HUES48 (cell line): ENCODE measurements around the gene LOC128125822.
"Not testable (repeated sequence)": the region's sequence is repeated elsewhere in the genome, so short reads cannot be mapped to it uniquely, and the experiment has no call there.

Source experiments
- H3K27ac ChIP-seq: one replicate; pipeline ENCODE4 v1.7.0; 2013; ENCODE audit warnings: low read depth, low read length, inconsistent platforms
- H3K27me3 ChIP-seq: 2 replicates; pipeline ENCODE4 v1.6.1; 2013; ENCODE audit warnings: mild to moderate bottlenecking, low read length; ENCODE audit not compliant: control insufficient read depth, insufficient read depth
- H3K36me3 ChIP-seq: 2 replicates; pipeline ENCODE4 v1.6.1; 2013; ENCODE audit warnings: low read length; ENCODE audit not compliant: control insufficient read depth, insufficient read depth
- H3K4me1 ChIP-seq: 2 replicates; pipeline ENCODE4 v1.6.1; 2013; ENCODE audit warnings: mild to moderate bottlenecking, low read length; ENCODE audit not compliant: control insufficient read depth, insufficient read depth
- H3K4me3 ChIP-seq: 2 replicates; pipeline ENCODE4 v1.5.1; 2013; ENCODE audit warnings: mild to moderate bottlenecking, low read depth, low read length
- H3K9ac ChIP-seq: 2 replicates; pipeline ENCODE4 v1.6.1; 2013; ENCODE audit warnings: mild to moderate bottlenecking, low read depth, low read length, moderate library complexity
- H3K9me3 ChIP-seq: 2 replicates; pipeline ENCODE4 v1.6.1; 2013; ENCODE audit warnings: low read length; ENCODE audit not compliant: control insufficient read depth, insufficient read depth

The LOC128125822 gene

DNA sequence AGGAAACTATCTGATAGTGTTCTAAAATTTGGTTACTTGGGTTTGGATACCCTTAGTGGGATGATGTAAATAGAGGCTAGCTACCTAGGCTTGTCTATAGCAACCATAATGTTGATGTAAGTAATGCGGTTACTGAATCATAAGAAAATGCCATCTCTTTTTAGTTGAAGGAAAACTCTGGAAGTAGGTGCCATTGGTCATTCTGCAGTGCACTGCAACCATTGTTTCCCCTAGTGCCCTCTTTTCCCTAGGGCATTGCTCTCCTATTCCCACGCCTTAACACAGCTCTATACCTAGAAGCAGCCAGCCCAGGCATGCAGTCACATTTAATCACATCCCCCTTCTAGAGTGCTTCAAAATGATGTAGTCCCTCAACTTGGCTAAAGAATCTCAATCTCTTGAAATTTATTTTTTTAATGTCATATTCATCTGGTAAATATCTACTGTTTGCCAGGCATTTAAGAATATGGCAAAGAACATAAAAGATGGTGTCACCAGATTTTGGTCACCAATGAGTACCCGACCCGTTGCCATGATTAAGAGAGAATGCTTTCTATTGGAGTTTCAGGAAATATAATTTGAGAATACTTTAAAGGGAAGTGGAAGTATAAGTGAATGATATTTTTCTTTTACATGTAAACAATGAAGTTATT, 10.4 kb downstream of the LOC128125822 start:
- no peak overlapping the region for H3K27ac ChIP-seq
- peaks cover 54% of the 10 kb centered on the region for H3K36me3 ChIP-seq
- H3K9ac ChIP-seq: no peak overlapping the region
- H3K9me3 ChIP-seq: no peaks in the 10 kb centered on the region
- no peaks in the 10 kb centered on the region for H3K27me3 ChIP-seq
- no peak overlapping the region for H3K4me3 ChIP-seq
- H3K4me1 ChIP-seq: no peaks in the 10 kb centered on the region

DNA sequence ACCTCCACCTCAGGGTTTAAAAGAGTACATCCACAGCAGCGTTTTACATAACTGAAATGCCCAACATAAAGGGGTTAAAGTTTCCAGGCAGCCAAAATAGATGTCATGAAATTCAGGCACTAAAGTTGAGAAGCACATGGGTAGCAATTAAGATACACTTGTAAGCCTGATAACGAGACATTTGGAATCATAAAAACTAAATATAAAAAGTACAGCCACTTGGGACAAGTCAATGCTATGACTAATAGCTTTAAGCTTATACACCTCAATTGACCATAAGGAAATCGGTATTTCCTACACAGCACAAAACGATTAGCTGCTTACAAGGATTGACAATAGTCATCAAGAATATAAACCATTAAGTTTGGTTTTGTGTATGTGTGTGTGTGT, 11.8 kb downstream of the LOC128125822 start:
- Histone ChIP-seq H3K9ac (no peak overlapping the region), H3K4me3 (no peak overlapping the region), H3K9me3 (no peaks in the 10 kb centered on the region), H3K27ac (no peak overlapping the region), H3K4me1 (no peaks in the 10 kb centered on the region), H3K36me3 (peaks cover 40% of the 10 kb centered on the region), H3K27me3 (no peaks in the 10 kb centered on the region)

- H3K27ac ChIP-seq: no peak overlapping the region
- H3K4me3 ChIP-seq: no peak overlapping the region
- H3K27me3 ChIP-seq: no peaks in the 10 kb centered on the region
- no peaks in the 10 kb centered on the region for H3K9me3 ChIP-seq
- H3K4me1 ChIP-seq: peaks cover 2% of the 10 kb centered on the region; the same call in 1 of the 2 replicates
- H3K9ac ChIP-seq: no peak overlapping the region
- H3K36me3 ChIP-seq: peaks cover 35% of the 10 kb centered on the region
Observed at GRCh38 chr6:63584566-63584965, 12.3 kb downstream of the LOC128125822 start.

GRCh38 chr6:63585652-63586051, 13.4 kb downstream of the LOC128125822 start:
- H3K27me3 ChIP-seq, H3K9ac ChIP-seq, H3K27ac ChIP-seq, H3K4me3 ChIP-seq, H3K9me3 ChIP-seq: not testable (repeated sequence)
- peaks cover 24% of the 10 kb centered on the region for H3K36me3 ChIP-seq
- peaks cover 13% of the 10 kb centered on the region for H3K4me1 ChIP-seq

DNA sequence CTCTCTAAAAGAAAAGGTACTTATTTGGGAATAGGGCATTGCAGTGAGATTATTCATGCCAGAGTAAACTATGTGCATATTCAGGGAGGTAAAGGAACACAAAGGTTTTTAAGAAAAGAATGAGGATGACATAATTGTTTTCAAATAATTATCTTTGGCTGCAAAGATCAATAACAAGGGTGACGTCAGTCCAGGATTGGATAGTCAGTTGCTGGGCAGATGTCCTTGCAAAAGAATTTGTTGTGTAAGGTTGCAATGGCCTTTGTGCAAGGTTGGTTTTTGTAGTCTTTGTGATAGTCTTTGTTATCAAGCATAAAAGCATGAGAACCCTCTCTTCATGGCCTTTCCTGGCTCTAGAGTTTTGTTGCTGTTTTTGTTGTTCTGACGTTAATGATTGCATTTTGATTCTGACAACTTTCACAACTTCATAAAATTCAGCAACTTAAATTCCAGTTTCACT, 17.7 kb downstream of the LOC128125822 start:
- Histone ChIP-seq H3K9me3 (no peaks in the 10 kb centered on the region), H3K27me3 (no peaks in the 10 kb centered on the region), H3K36me3 (no peaks in the 10 kb centered on the region), H3K4me3 (no peak overlapping the region), H3K4me1 (peaks cover 14% of the 10 kb centered on the region), H3K27ac (peak overlapping the region; percentile 63), H3K9ac (no peak overlapping the region; the same call in 1 of the 2 replicates)

DNA sequence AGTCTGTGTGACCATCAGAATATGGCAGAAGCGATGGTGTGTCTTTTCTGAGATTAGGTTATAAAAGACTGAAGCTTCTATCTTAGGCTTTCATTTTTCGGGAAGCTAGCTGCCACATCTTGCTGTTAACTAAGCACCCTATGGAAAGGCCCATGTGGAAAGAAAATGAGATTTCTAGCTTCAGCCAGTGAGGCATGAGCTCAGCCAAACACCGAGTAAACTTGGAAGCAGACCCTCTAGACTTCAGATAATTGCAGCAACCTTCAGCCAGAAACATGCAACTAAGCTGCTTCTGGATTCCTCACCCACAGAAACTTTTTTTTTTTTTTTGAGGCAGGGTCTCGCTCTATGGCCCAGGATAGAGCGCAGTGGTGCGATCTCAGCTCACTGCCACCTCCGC, 20.6 kb downstream of the LOC128125822 start:
- Histone ChIP-seq H3K9ac (no peak overlapping the region), H3K27me3 (no peaks in the 10 kb centered on the region), H3K4me1 (peaks cover 19% of the 10 kb centered on the region), H3K4me3 (no peak overlapping the region), H3K9me3 (no peaks in the 10 kb centered on the region), H3K27ac (no peak overlapping the region), H3K36me3 (no peaks in the 10 kb centered on the region)

DNA sequence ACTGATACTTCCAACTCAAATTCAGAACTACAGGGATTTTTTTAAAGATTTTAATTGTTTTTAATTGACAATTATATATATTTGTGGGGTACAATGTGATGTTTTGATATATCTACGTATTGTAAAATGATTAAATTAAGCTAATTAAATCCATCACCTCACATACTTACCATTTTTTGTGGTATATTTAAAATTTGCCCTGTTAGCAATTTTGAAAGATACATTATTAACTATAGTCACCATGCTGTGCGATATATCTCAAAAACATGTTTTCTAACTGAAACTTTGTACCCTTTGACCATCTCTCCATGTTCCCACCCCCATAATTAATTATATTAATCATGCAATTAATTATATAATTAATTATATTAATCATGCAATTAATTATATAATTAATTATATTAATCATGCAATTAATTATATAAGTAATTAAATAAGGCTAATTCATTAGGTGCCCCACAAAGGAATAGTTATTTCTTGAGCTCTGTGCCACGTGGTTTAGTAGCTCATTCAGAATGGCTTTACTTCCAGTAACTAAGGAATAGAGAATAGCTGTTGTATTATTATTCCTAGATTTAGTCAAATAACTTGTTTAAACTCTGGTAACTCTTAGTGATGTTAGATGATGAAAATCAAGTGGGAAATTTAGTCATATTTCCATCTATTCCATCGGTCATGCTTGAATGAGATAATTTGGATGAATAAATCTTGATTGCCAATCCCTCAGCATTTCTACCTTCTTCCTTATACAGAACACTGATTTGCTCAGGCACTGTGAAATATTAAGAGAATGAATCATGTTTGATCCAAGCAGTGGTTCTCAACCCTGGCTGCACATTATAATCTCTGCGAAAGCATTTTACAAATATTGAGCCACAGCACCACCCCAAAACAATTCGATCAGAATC, 25.1 kb downstream of the LOC128125822 start:
- H3K27me3 ChIP-seq: no peaks in the 10 kb centered on the region
- H3K4me1 ChIP-seq: peaks cover 10% of the 10 kb centered on the region
- peak overlapping the region; percentile 51; the same call in 1 of the 2 replicates for H3K9ac ChIP-seq
- no peak overlapping the region for H3K27ac ChIP-seq
- no peaks in the 10 kb centered on the region for H3K9me3 ChIP-seq
- H3K36me3 ChIP-seq: no peaks in the 10 kb centered on the region
- peak overlapping the region; percentile 69 for H3K4me3 ChIP-seq

DNA sequence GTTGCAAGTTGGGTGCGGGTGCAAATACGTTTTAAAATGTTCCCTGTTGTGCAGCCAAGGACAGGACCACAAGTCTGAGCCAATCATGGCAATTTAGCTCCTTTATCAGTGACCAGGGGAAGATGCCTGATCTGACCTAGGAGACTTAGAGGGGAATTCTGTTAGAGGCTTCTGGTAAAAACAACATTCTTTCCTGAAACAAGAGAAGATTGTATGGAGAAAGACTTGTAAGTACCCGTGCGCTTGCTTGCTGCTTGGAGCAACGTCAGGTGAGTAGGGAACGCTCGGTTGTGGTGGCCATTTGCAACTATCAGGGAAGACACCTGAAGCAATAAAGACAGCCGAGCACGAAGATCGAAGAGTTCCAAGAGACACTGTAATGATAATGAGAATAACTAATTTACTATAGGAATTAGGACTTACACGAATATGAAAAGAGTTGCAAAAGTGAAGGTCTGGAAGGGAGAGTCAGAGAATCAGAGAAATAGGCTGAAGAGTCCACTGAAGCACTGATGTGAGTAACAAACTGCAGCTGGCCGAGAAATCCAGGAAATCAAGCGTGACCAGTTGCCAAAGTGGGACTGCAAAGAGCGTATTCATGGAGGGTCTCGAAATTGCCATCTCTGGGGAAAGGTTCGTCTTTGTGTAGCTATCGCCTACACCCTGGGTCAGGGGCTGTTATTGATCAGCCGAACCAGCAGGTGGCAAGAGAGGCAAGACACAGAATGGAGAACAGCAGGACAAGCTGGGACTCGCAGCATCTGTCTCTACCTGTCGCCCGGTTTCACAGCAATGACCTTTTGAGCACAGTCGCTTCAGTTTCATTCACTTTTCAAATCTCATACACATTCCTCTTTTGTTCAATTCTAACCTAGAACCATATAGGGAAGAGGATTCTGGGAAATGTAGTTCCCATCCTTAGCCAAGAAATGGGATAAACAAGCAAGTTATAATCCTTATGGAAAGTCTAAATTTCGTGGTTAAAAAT, 26.1 kb downstream of the LOC128125822 start:
- Histone ChIP-seq H3K4me1 (peaks cover 10% of the 10 kb centered on the region), H3K27ac (no peak overlapping the region), H3K4me3 (peak overlapping the region; percentile 69), H3K9ac (peak overlapping the region; percentile 51), H3K36me3 (no peaks in the 10 kb centered on the region), H3K27me3 (no peaks in the 10 kb centered on the region), H3K9me3 (no peaks in the 10 kb centered on the region)

DNA sequence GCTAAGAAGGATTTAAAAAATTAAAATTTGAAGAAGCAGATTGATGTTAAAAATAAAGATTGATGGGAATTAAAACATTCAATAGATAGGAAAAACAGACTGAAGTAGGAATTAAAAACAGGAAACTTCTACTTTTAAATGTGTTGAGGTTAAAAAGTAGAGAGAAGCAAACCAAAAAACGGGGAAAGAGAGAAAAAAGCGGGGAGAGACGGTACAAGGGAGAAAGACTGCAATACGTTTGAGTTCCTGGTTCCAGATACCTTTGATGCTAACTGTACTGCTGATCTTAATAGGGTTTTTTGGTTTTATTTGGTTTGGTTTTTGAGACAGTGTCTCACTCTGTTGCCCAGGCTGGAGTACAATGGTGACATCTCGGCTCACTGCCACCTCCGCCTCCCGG, 27.0 kb downstream of the LOC128125822 start:
- Histone ChIP-seq H3K4me3 (no peak overlapping the region), H3K9me3 (no peaks in the 10 kb centered on the region), H3K9ac (no peak overlapping the region), H3K4me1 (peaks cover 10% of the 10 kb centered on the region), H3K27ac (no peak overlapping the region), H3K27me3 (no peaks in the 10 kb centered on the region), H3K36me3 (no peaks in the 10 kb centered on the region)

DNA sequence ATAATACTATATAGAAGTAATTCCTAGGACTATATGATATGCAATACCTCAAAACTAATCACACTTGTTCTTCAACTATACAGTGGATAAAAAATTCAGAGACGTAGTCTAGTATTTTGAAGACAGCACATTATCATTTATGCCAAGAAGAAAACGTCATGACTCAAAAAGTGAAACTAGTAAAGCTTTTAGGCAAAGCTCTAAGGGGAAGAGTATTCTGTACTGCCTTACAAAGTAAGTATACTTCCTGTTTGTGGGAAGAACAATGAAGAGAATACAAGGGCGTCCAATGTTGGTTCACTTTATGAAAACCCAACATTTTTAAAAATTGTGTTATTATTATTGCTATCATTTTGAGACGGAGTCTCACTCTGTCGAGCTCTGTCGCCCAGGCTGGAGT, 27.9 kb downstream of the LOC128125822 start:
- no peak overlapping the region for H3K9ac ChIP-seq
- no peak overlapping the region for H3K4me3 ChIP-seq
- no peaks in the 10 kb centered on the region for H3K36me3 ChIP-seq
- no peak overlapping the region for H3K27ac ChIP-seq
- H3K9me3 ChIP-seq: no peaks in the 10 kb centered on the region
- H3K4me1 ChIP-seq: peaks cover 10% of the 10 kb centered on the region
- no peaks in the 10 kb centered on the region for H3K27me3 ChIP-seq
